HepG2 (cell line): ENCODE data around the gene C9orf78. TPM values are rescaled to one million over a fixed set of nuclear protein-coding genes. Genes with fewer than 3 reads are reported as not detected.

Experiments used
- ASH2L ChIP-seq: fragments of 300-600, 200-600 bp; sonication (generic); IDR thresholded peaks from 2 replicates; pipeline ENCODE4 v1.7.0; 2017; ENCODE audit warnings: low read depth, mild to moderate bottlenecking, moderate library complexity, mixed read lengths, low read length; ENCODE audit not compliant: insufficient read length
- CBX5 ChIP-seq: sonication (generic); formaldehyde crosslinking; IDR thresholded peaks from 2 replicates; pipeline ENCODE4 v1.4.0; 2020; ENCODE audit warnings: missing genetic modification reagents, borderline replicate concordance
- CCDC6 ChIP-seq: sonication (generic); formaldehyde crosslinking; IDR thresholded peaks from 2 replicates; pipeline ENCODE4 v1.8.1; 2022; ENCODE audit warnings: mild to moderate bottlenecking, missing genetic modification reagents, moderate library complexity
- CHD4 ChIP-seq: fragments of 200-600 bp; sonication (generic); IDR thresholded peaks from 2 replicates; pipeline ENCODE4 v1.7.0; 2017; ENCODE audit warnings: mild to moderate bottlenecking, low read length, borderline replicate concordance
- ELF4 ChIP-seq: sonication (generic); formaldehyde crosslinking; IDR thresholded peaks from 2 replicates; pipeline ENCODE4 v1.5.0; 2020; ENCODE audit warnings: missing genetic modification reagents, mild to moderate bottlenecking, moderate library complexity, borderline replicate concordance
- EP300 ChIP-seq, 3 experiments: sonication (generic) in 1 of 3; formaldehyde crosslinking in 1 of 3; IDR thresholded peaks; 2 replicates each; pipeline versions ENCODE4 v1.5.1 to v1.6.1; 2011 to 2020; ENCODE audit warnings: low read depth in 2 of 3, low read length in 2 of 3, borderline replicate concordance in 1 of 3, improper control_type of control experiment in 1 of 3, mild to moderate bottlenecking in 1 of 3, missing genetic modification reagents in 1 of 3, moderate library complexity in 1 of 3
- GABPA ChIP-seq, 2 experiments: IDR thresholded peaks; 2 replicates each; pipeline ENCODE4 v1.6.1; 2011 to 2016; ENCODE audit warnings: low read depth in 2 of 2, low read length in 1 of 2, missing biosample characterization in 1 of 2, missing genetic modification characterization in 1 of 2
- GTF2F1 ChIP-seq: fragments of 150-350 bp; IDR thresholded peaks from 2 replicates; pipeline ENCODE4 v1.6.1; 2014; ENCODE audit warnings: low read length
- HCFC1 ChIP-seq: fragments of 150-350 bp; IDR thresholded peaks from 2 replicates; pipeline ENCODE4 v1.6.1; 2014; ENCODE audit warnings: low read depth, low read length
- HIVEP1 ChIP-seq: sonication (generic); formaldehyde crosslinking; IDR thresholded peaks from 2 replicates; pipeline ENCODE4 v1.4.0; 2020; ENCODE audit warnings: mild to moderate bottlenecking, missing genetic modification reagents
- HNRNPL ChIP-seq: fragments of 200-400 bp; formaldehyde crosslinking; IDR thresholded peaks from 2 replicates; pipeline ENCODE4 v1.6.1; 2017; ENCODE audit warnings: mild to moderate bottlenecking, low read depth, low read length
- KLF11 ChIP-seq: IDR thresholded peaks from 2 replicates; pipeline ENCODE4 v1.6.1; 2016; ENCODE audit warnings: missing compliant biosample characterization
- NFE2L1 ChIP-seq: sonication (generic); formaldehyde crosslinking; IDR thresholded peaks from 2 replicates; pipeline ENCODE4 v1.4.0; 2020; ENCODE audit warnings: missing genetic modification reagents, mild to moderate bottlenecking, borderline replicate concordance
- NR2C2 ChIP-seq: sonication (generic); formaldehyde crosslinking; IDR thresholded peaks from 2 replicates; pipeline ENCODE4 v1.4.0; 2020; ENCODE audit warnings: missing genetic modification reagents, mild to moderate bottlenecking, moderate library complexity, borderline replicate concordance
- STAG1 ChIP-seq: sonication (generic); formaldehyde crosslinking; IDR thresholded peaks from 2 replicates; pipeline ENCODE4 v1.4.0; 2020; ENCODE audit warnings: missing genetic modification reagents
- TAF1 ChIP-seq: sonication (generic); formaldehyde crosslinking; IDR thresholded peaks from 2 replicates; pipeline ENCODE4 v1.4.0; 2020; ENCODE audit warnings: missing genetic modification reagents
- TFAP4 ChIP-seq: sonication (generic); IDR thresholded peaks from 2 replicates; pipeline ENCODE4 v1.6.1; 2016; ENCODE audit warnings: low read depth, borderline replicate concordance
- ZBTB14 ChIP-seq: sonication (generic); formaldehyde crosslinking; IDR thresholded peaks from 2 replicates; pipeline ENCODE4 v1.4.0; 2020; ENCODE audit warnings: missing genetic modification reagents
- ZBTB2 ChIP-seq: sonication (generic); formaldehyde crosslinking; IDR thresholded peaks from 2 replicates; pipeline ENCODE4 v1.8.0; 2022; ENCODE audit warnings: low read depth, missing genetic modification reagents
- ZBTB25 ChIP-seq: IDR thresholded peaks from 2 replicates; pipeline ENCODE4 v1.6.1; 2018; ENCODE audit warnings: missing genetic modification reagents
- ZIK1 ChIP-seq: sonication (generic); formaldehyde crosslinking; IDR thresholded peaks from 2 replicates; pipeline ENCODE4 v1.5.0; 2020; ENCODE audit warnings: mild to moderate bottlenecking, low read depth, missing genetic modification reagents, borderline replicate concordance
- ZNF17 ChIP-seq: sonication (generic); formaldehyde crosslinking; IDR thresholded peaks from 2 replicates; pipeline ENCODE4 v1.5.0; 2020; ENCODE audit warnings: mild to moderate bottlenecking, missing genetic modification reagents
- ZNF552 ChIP-seq: sonication (generic); formaldehyde crosslinking; IDR thresholded peaks from 2 replicates; pipeline ENCODE4 v1.9.0; 2022; ENCODE audit warnings: missing genetic modification reagents, mild to moderate bottlenecking, borderline replicate concordance
- ZNF781 ChIP-seq: sonication (generic); formaldehyde crosslinking; IDR thresholded peaks from 2 replicates; pipeline ENCODE4 v1.5.1; 2020; ENCODE audit warnings: borderline replicate concordance, mild to moderate bottlenecking, missing genetic modification reagents; ENCODE audit errors: not compliant biosample characterization
- ZNF878 ChIP-seq: sonication (generic); formaldehyde crosslinking; IDR thresholded peaks from 2 replicates; pipeline ENCODE4 v1.8.1; 2023; ENCODE audit warnings: mild to moderate bottlenecking, missing genetic modification reagents, moderate library complexity
- polyA plus RNA-seq, 8 experiments: library from polyadenylated mRNA; depleted of rRNA in 3 of 8; stranded (reverse) in 7 of 8; unstranded in 1 of 8; fragments of >200 nt; fragmentation: Illumina TruSeq in 4 of 8; extraction: Trizol in 4 of 8; gene quantifications; 2 replicates each; pipeline versions ENCODE4 v1.2.1 to v1.2.3, GENCODE V29; 2011 to 2016; ENCODE audit warnings: low read depth in 4 of 8, missing spikeins in 1 of 8, mixed read lengths in 1 of 8; ENCODE audit not compliant: insufficient read depth in 1 of 8
- total RNA-seq, 5 experiments: library from RNA; depleted of rRNA; stranded (reverse); fragments of >200 nt; fragmentation: Illumina TruSeq; extraction: Trizol; gene quantifications; 2 replicates each; pipeline ENCODE4 v1.2.3, GENCODE V29; 2016; ENCODE audit warnings: low read depth in 1 of 5

C9orf78 gene
- total and polyA plus RNA-seq, 2 of the 13 experiments (the other 11 are each of a cell fraction or from before 2014, with no cell fraction given) = 18.4 to 35.5 TPM

- TF ChIP-seq CHD4 (no peak), ASH2L (no peak), ZNF781 (CRISPR knock-in tag) (no peak), TFAP4 (no peak), HCFC1 (no peak), CCDC6 (CRISPR knock-in tag) (no peak), STAG1 (CRISPR knock-in tag) (no peak), CBX5 (CRISPR knock-in tag) (no peak), HNRNPL (no peak), ZNF878 (CRISPR knock-in tag) (no peak), ZBTB14 (CRISPR knock-in tag) (no peak), ZBTB2 (CRISPR knock-in tag) (no peak), GTF2F1 (no peak), ZIK1 (no peak), ZNF552 (no peak), NFE2L1 (CRISPR knock-in tag) (no peak), EP300 (IDR thresholded peaks at IDR 0.05; ENCODE audit: low read depth in 2 of 2, low read length in 2 of 2) (no peak), EP300 (CRISPR knock-in tag; IDR thresholded peaks at IDR 0.05; ENCODE audit: borderline replicate concordance) (no peak), GABPA (IDR thresholded peaks at IDR 0.05; ENCODE audit: low read depth, low read length) (no peak), GABPA (CRISPR knock-in tag; IDR thresholded peaks at IDR 0.05; ENCODE audit: low read depth) (peak; percentile 71), TAF1 (0 out of 2 replicates have a peak, but pooled peaks have one; percentile 43), HIVEP1 (CRISPR knock-in tag) (peak; percentile 18; the same call in 1 of the 2 replicates), KLF11 (CRISPR knock-in tag) (no peak), ZNF17 (CRISPR knock-in tag) (no peak), NR2C2 (CRISPR knock-in tag) (no peak), ZBTB25 (no peak), ELF4 (CRISPR knock-in tag) (no peak; the same call in 1 of the 2 replicates)
Measured at GRCh38 chr9:129884220-129885017, 49.3 kb upstream of the C9orf78 start (continued).
